ENCODE results near the gene IRF3. TPM values are rescaled to one million over a fixed set of nuclear protein-coding genes. Genes with fewer than 3 reads are reported as not detected.

IRF3 gene
- total and polyA plus RNA-seq, 2 of the 4 experiments (the other 2 are of a cell fraction), result 39.6 to 65.2 TPM

GRCh38 chr19:49666120-49666444, 425 bp upstream of the IRF3 start:
- H3K4me1 ChIP-seq (ENCODE audit: control insufficient read depth, insufficient read depth, low read length), result peaks cover 9% of the 10 kb centered on the region
- peaks cover 20% of the 10 kb centered on the region for H3K36me3 ChIP-seq (ENCODE audit: control insufficient read depth, insufficient read depth, low read length)
- H4K20me1 ChIP-seq (ENCODE audit: insufficient read depth, low read length), result peaks cover 5% of the 10 kb centered on the region
- POLR2A ChIA-PET (ENCODE audit: unreplicated experiment), result no interaction called here
- in situ Hi-C loops (cut with MboI; ENCODE audit: low sequenced_read_pairs) (loop anchor here (10.0 kb wide), 1 partner anchor 171 kb away; the partner anchor contains the start of gene RPS11), dilution Hi-C loops (cut with HindIII; ENCODE audit: low sequenced_read_pairs, unreplicated experiment) (no loop called here), intact Hi-C loops (cut with micrococcal nuclease) (no loop called here)
- peak overlapping the region; percentile 33 for H3K14ac ChIP-seq (replicated peaks; ENCODE audit: low read depth, low read length)
- no peak for DNase-seq
- no peak overlapping the region for H4K5ac ChIP-seq (ENCODE audit: low read depth, low read length)
- no peak overlapping the region for H2BK20ac ChIP-seq (ENCODE audit: low read depth, low read length)
- H3K9ac ChIP-seq (ENCODE audit: low read depth, low read length), result peak overlapping the region; percentile 59
- H2AK5ac ChIP-seq (ENCODE audit: low read depth, low read length), result no peak overlapping the region; the same call in 1 of the 2 replicates
- peak overlapping the region; percentile 86 for H3K4me2 ChIP-seq (ENCODE audit: low read depth, low read length)
- TF ChIP-seq FOS (IDR thresholded peaks at IDR 0.05; ENCODE audit: low read depth, low read length) (no peak), CTCF (conservative IDR thresholded peaks at IDR 0.05; ENCODE audit: low read depth, low read length) (peak; percentile 12; the same call in 1 of the 2 replicates), RAD21 (IDR thresholded peaks at IDR 0.05; ENCODE audit: low read length) (0 out of 2 replicates have a peak, but pooled peaks have one; percentile 5)
- H3K9me1 ChIP-seq (ENCODE audit: insufficient read depth, low read length), result peaks cover 3% of the 10 kb centered on the region; the same call in 1 of the 2 replicates
- WGBS, 2 experiments (ENCODE audit: extremely low coverage in 2 of 2, insufficient read length in 1 of 2), result no CpG with 5 or more reads among the region's 9 CpGs
- peaks cover 8 to 54% of the 10 kb centered on the region in 2 experiments; a peak in 3 of 4 replicates for H3K79me1 ChIP-seq (ENCODE audit: low read depth in 1 of 2, low read length in 2 of 2)
- CTCF ChIA-PET, result interaction anchor here (1.0 kb wide), 1 partner anchor 15 kb away, joined by 3 read pairs; no protein-coding TSS in a partner anchor
- H2BK5ac ChIP-seq (ENCODE audit: low read depth, low read length, poor library complexity, severe bottlenecking), result peak overlapping the region; percentile 6
- H3K18ac ChIP-seq (ENCODE audit: low read depth, low read length), result no peak overlapping the region
- H2AFZ ChIP-seq (replicated peaks; ENCODE audit: low read length, poor library complexity), result peak overlapping the region; percentile 83
- peak overlapping the region; percentile 4 for H3K4ac ChIP-seq (ENCODE audit: low read depth, low read length)
- BruUV-seq (replicated peaks), result no TSS peak
- peak overlapping the region; percentile 85 for H2AK9ac ChIP-seq (replicated peaks; ENCODE audit: low read depth, low read length, poor library complexity)
- no peak overlapping the region for H3K23ac ChIP-seq (ENCODE audit: low read depth, low read length)
- no peak overlapping the region for H2BK120ac ChIP-seq (ENCODE audit: low read depth, low read length)
- peak overlapping the region; percentile 69 for H3K56ac ChIP-seq (ENCODE audit: extremely low read depth, insufficient read depth, low read length)
- peak overlapping the region in 1 of 2 experiments; percentile 21; a peak in 1 of 4 replicates for H4K8ac ChIP-seq (ENCODE audit: low read depth in 2 of 2, low read length in 2 of 2)
- no peak overlapping the region for H4K91ac ChIP-seq (ENCODE audit: insufficient read depth, low read depth, low read length)
- peak; percentile 16 for ATAC-seq (ENCODE audit: low read depth)
- H2BK15ac ChIP-seq (ENCODE audit: low read depth, low read length), result no peak overlapping the region
- peak overlapping the region; percentile 51 for H3K27ac ChIP-seq (ENCODE audit: insufficient read depth, low read length)
- no peaks in the 10 kb centered on the region for H3K9me3 ChIP-seq (ENCODE audit: control insufficient read depth, insufficient read depth, low read length)
- H3K4me3 ChIP-seq (ENCODE audit: insufficient read depth, low read depth, low read length), result peak overlapping the region; percentile 45
- H3K27me3 ChIP-seq (ENCODE audit: control insufficient read depth, insufficient read depth, low read length), result no peaks in the 10 kb centered on the region

All from IMR-90 (cell line).